ENCODE measurements around the gene SLC36A1.
"Not testable (repeated sequence)": the region's sequence is repeated elsewhere in the genome, so short reads cannot be mapped to it uniquely, and the experiment has no call there.

SLC36A1 gene

GRCh38 chr5:151491062-151491461 is 43.7 kb downstream of the SLC36A1 start:
- DNase-seq, result no peak

- DNase-seq, result no peak
Measured at GRCh38 chr5:151492729-151493128, 45.3 kb downstream of the SLC36A1 start.

GRCh38 chr5:151493665-151494064 is 46.3 kb downstream of the SLC36A1 start:
- DNase-seq, result no peak

- DNase-seq, result no peak
Measured at GRCh38 chr5:151495320-151495719, 47.9 kb downstream of the SLC36A1 start.

- no peak for DNase-seq
Measured at GRCh38 chr5:151496041-151496484, 48.7 kb downstream of the SLC36A1 start.

GRCh38 chr5:151497391-151498002 is 50.1 kb downstream of the SLC36A1 start:
- no peak for DNase-seq

GRCh38 chr5:151498395-151499155 is 51.2 kb downstream of the SLC36A1 start:
- DNase-seq, result no peak

GRCh38 chr5:151499501-151500035 is 52.2 kb downstream of the SLC36A1 start:
- no peak for DNase-seq

GRCh38 chr5:151504006-151504405 is 56.6 kb downstream of the SLC36A1 start:
- no peak for DNase-seq

- not testable (repeated sequence) for DNase-seq
Measured at GRCh38 chr5:151508308-151508707, 60.9 kb downstream of the SLC36A1 start.

- DNase-seq, result no peak
Measured at GRCh38 chr5:151509231-151509630, 61.8 kb downstream of the SLC36A1 start.

GRCh38 chr5:151509836-151510235 is 62.4 kb downstream of the SLC36A1 start:
- no peak for DNase-seq

- DNase-seq, result no peak
Measured at GRCh38 chr5:151517122-151517920, 69.9 kb downstream of the SLC36A1 start.

GRCh38 chr5:151520294-151520693 is 72.9 kb downstream of the SLC36A1 start:
- no peak for DNase-seq

GRCh38 chr5:151522226-151522625 is 74.8 kb downstream of the SLC36A1 start:
- DNase-seq, result no peak

GRCh38 chr5:151523335-151523734 is 75.9 kb downstream of the SLC36A1 start:
- peak in 1 of 2 experiments; percentile 27 for DNase-seq

GRCh38 chr5:151528153-151528552 is 80.8 kb downstream of the SLC36A1 start:
- DNase-seq, result no peak

GRCh38 chr5:151528996-151529395 is 81.6 kb downstream of the SLC36A1 start:
- no peak for DNase-seq

GRCh38 chr5:151531581-151531980 is 84.2 kb downstream of the SLC36A1 start:
- DNase-seq, result no peak

- DNase-seq, result no peak
Measured at GRCh38 chr5:151532416-151532815, 85.0 kb downstream of the SLC36A1 start.

- no peak for DNase-seq
Measured at GRCh38 chr5:151534350-151534749, 86.9 kb downstream of the SLC36A1 start.

- no peak for DNase-seq
Measured at GRCh38 chr5:151537044-151537443, 89.6 kb downstream of the SLC36A1 start.

GRCh38 chr5:151541571-151541970 is 94.2 kb downstream of the SLC36A1 start:
- DNase-seq, result no peak
